Measurements from ENCODE around the gene IFNGR1. TPM values are rescaled to one million over a fixed set of nuclear protein-coding genes. Genes with fewer than 3 reads are reported as not detected.

The IFNGR1 gene
- total and polyA plus RNA-seq, 10 of the 15 experiments (the other 5 are each of a cell fraction or from before 2014, with no cell fraction given) = 89.0 to 296 (median 138) TPM

Other genes starting within 250 kb of the IFNGR1 start
- 0.11 TPM in 1 of 2 replicates, not detected in the other for gene IL20RA, start 174.4 kb downstream of the IFNGR1 start, total RNA-seq (2014; rRNA removed)
- 0.09 TPM in 1 of 2 replicates, not detected in the other for gene IL20RA, start 174.4 kb downstream of the IFNGR1 start, total RNA-seq (2014; rRNA removed; fragmentation: Illumina TruSeq; extraction: Trizol)
- gene IL20RA, start 174.4 kb downstream of the IFNGR1 start, total RNA-seq (2021) = 0.08 TPM in 1 of 2 replicates, not detected in the other
- 0.11 and 0.16 TPM in 2 replicates for gene IL20RA, start 174.4 kb downstream of the IFNGR1 start, polyA plus RNA-seq (2011; rRNA removed)
- 0.03 TPM in 1 of 2 replicates, not detected in the other for gene IL20RA, start 174.4 kb downstream of the IFNGR1 start, polyA plus RNA-seq (2014; fragmentation: Illumina TruSeq; extraction: Trizol)
- gene IL20RA, start 174.4 kb downstream of the IFNGR1 start, polyA plus RNA-seq (2014; fragmentation: Nextera tagmentation; extraction: Ambion mirVana) = under 1 TPM; 0.02 to 0.16 TPM
- 0.05 TPM in 1 of 2 replicates, not detected in the other for gene IL20RA, start 174.4 kb downstream of the IFNGR1 start, polyA plus RNA-seq (2014; rRNA removed)
- not detected for gene IL20RA, start 174.4 kb downstream of the IFNGR1 start, polyA plus RNA-seq (2016; fragmentation: Nextera tagmentation; extraction: Ambion mirVana)
- gene IL22RA2, start 45.7 kb downstream of the IFNGR1 start, total RNA-seq (2014; rRNA removed) = 0.06 and 0.16 TPM in 2 replicates
- gene IL22RA2, start 45.7 kb downstream of the IFNGR1 start, total RNA-seq (2014; rRNA removed; fragmentation: Illumina TruSeq; extraction: Trizol) = 0.14 and 0.18 TPM in 2 replicates
- 0.08 and 0.18 TPM in 2 replicates for gene IL22RA2, start 45.7 kb downstream of the IFNGR1 start, total RNA-seq (2021)
- 0.05 and 0.09 TPM in 2 replicates for gene IL22RA2, start 45.7 kb downstream of the IFNGR1 start, polyA plus RNA-seq (2011; rRNA removed)
- gene IL22RA2, start 45.7 kb downstream of the IFNGR1 start, polyA plus RNA-seq (2014; fragmentation: Illumina TruSeq; extraction: Trizol) = 0.09 TPM in 1 of 2 replicates, not detected in the other
- gene IL22RA2, start 45.7 kb downstream of the IFNGR1 start, polyA plus RNA-seq (2014; fragmentation: Nextera tagmentation; extraction: Ambion mirVana) = under 1 TPM in 1 of 2 experiments, not detected in 1; 0.22 TPM
- gene IL22RA2, start 45.7 kb downstream of the IFNGR1 start, polyA plus RNA-seq (2014; rRNA removed) = 0.05 and 0.06 TPM in 2 replicates
- gene IL22RA2, start 45.7 kb downstream of the IFNGR1 start, polyA plus RNA-seq (2016; fragmentation: Nextera tagmentation; extraction: Ambion mirVana) = not detected

Measured in GM12878 (cell line).